Large intestine (tissue), 3 donors: ENCODE measurements around the gene UPB1. TPM values are rescaled to one million over a fixed set of nuclear protein-coding genes. Genes with fewer than 3 reads are reported as not detected.
A peak's percentile ranks its signal among the peaks of the same experiment; 100 is the strongest.

Source experiments
- DNase-seq, 2 donors: peaks; one replicate each; pipeline versions ENCODE4 v3.0.0 to v3.0.0-alpha.2; 2013
- H3K27ac ChIP-seq: one replicate; pipeline ENCODE4 v1.5.1; 2013; ENCODE audit warnings: low read length
- H3K27me3 ChIP-seq: 2 replicates; pipeline ENCODE4 v1.6.1; 2013; ENCODE audit warnings: low read length; ENCODE audit not compliant: control insufficient read depth, insufficient read depth
- H3K36me3 ChIP-seq: 2 replicates; pipeline ENCODE4 v1.6.1; 2013; ENCODE audit warnings: low read length; ENCODE audit not compliant: control insufficient read depth, insufficient read depth
- H3K4me1 ChIP-seq: one replicate; pipeline ENCODE4 v1.6.1; 2013; ENCODE audit warnings: low read length; ENCODE audit not compliant: control insufficient read depth, insufficient read depth
- H3K4me3 ChIP-seq: one replicate; pipeline ENCODE4 v1.5.1; 2013; ENCODE audit warnings: low read length
- H3K9me3 ChIP-seq: one replicate; pipeline ENCODE4 v1.6.1; 2013; ENCODE audit warnings: mild to moderate bottlenecking, low read depth, low read length, moderate library complexity; ENCODE audit not compliant: control insufficient read depth
- WGBS: methylation state at CpG from one replicate; pipeline ENCODE4 v1.1.5; 2013; ENCODE audit warnings: low lambda C conversion rate; ENCODE audit not compliant: insufficient coverage; 5-methylcytosine and 5-hydroxymethylcytosine counted together
- polyA plus RNA-seq: library from polyadenylated mRNA; unstranded; fragments of 120-200 nt; gene quantifications from one replicate; pipeline ENCODE4 v1.2.1, GENCODE V29; 2013

The UPB1 gene
- polyA plus RNA-seq, 1 donor, result 12.2 TPM

DNA sequence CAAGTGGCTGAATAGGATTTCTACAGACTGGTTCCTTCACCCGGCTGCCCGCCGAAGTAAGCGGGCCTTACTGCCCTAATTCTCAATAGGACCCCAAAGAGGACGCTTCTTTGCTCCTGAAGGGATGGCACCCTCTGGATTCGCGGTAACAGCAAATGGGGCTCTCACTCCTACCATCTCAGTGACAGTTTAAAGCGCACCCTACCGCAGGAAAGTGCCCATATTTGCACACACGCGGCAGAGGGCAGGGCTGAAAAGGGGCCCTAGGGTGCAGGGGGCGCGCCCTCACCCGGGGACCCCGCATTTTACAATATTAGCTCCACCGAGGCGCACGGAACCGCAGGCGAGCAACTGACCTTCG, 985 bp upstream of the UPB1 start:
- H3K4me3 ChIP-seq, result peak overlapping the region; percentile 58
- peak in 1 of 2 donors; percentile 73 for DNase-seq
- WGBS, result no CpG with 5 or more reads among the region's 21 CpGs
- peaks cover 9% of the 10 kb centered on the region for H3K9me3 ChIP-seq
- H3K36me3 ChIP-seq, result no peaks in the 10 kb centered on the region
- H3K27ac ChIP-seq, result peak overlapping the region; percentile 75
- peaks cover 24% of the 10 kb centered on the region for H3K4me1 ChIP-seq
- H3K27me3 ChIP-seq, result peaks cover 14% of the 10 kb centered on the region

- peaks cover 14% of the 10 kb centered on the region for H3K27me3 ChIP-seq
- peaks cover 9% of the 10 kb centered on the region for H3K9me3 ChIP-seq
- no peaks in the 10 kb centered on the region for H3K36me3 ChIP-seq
- H3K4me3 ChIP-seq, result no peak overlapping the region
- DNase-seq, result no peak
- no CpG with 5 or more reads among the region's 17 CpGs for WGBS
- peak overlapping the region; percentile 75 for H3K27ac ChIP-seq
- peaks cover 36% of the 10 kb centered on the region for H3K4me1 ChIP-seq
These were observed 188 bp downstream of the UPB1 start for GRCh38 chr22:24495365-24495675.

GRCh38 chr22:24496234-24496633, 1.1 kb downstream of the UPB1 start:
- H3K9me3 ChIP-seq, result peaks cover 9% of the 10 kb centered on the region
- no CpG with 5 or more reads among the region's 5 CpGs for WGBS
- H3K4me3 ChIP-seq, result no peak overlapping the region
- peaks cover 14% of the 10 kb centered on the region for H3K27me3 ChIP-seq
- DNase-seq, result no peak
- H3K36me3 ChIP-seq, result no peaks in the 10 kb centered on the region
- no peak overlapping the region for H3K27ac ChIP-seq
- peaks cover 44% of the 10 kb centered on the region for H3K4me1 ChIP-seq

DNA sequence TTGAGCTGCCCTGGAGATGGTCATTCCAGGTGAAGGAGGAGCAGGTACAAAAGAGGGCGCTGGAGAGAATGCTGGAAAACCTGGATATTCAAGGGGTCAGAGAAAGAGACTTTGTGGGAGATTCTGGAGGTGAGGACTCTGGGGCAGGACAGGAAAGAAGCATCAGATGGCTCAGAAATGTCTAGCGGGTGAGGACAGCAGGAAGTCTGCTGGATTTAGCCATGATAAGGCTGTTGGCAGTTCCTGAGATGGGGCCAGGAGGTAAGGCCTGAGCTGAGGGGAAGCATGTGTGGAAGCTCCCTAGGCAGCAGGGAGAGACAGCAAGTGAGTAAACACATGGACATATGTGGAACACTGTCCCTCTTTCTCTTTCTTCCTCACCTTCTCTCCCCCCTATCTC, 1.5 kb downstream of the UPB1 start:
- H3K4me3 ChIP-seq, result no peak overlapping the region
- peaks cover 14% of the 10 kb centered on the region for H3K27me3 ChIP-seq
- H3K4me1 ChIP-seq, result peaks cover 48% of the 10 kb centered on the region
- no peaks in the 10 kb centered on the region for H3K36me3 ChIP-seq
- no peak overlapping the region for H3K27ac ChIP-seq
- H3K9me3 ChIP-seq, result peaks cover 9% of the 10 kb centered on the region
- WGBS, result 100% methylated on average over 1 of the region's 2 CpGs
- no peak for DNase-seq

DNA sequence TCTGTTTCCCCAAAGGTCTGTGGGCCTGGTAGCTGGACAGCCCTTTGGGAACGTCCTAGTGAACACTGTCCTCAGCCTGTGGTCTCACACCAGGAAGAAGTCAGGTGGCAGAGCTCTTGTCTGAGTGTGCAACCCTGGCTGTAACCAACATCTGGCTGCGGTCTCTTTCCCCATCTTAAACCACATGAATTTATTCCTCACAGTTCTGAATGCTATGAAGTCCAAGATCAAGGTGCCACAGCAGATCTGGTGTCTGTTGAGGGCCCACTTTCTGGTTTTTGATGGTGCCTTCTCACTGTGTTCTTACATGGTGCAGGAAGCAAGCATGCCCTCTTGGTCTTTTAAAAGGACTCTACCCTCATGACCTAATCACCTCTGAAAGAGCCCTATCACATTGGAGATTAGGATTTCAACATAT, 2.7 kb downstream of the UPB1 start:
- Histone ChIP-seq H3K36me3 (no peaks in the 10 kb centered on the region), H3K4me3 (no peak overlapping the region), H3K9me3 (peaks cover 9% of the 10 kb centered on the region), H3K27me3 (peaks cover 14% of the 10 kb centered on the region), H3K4me1 (peaks cover 57% of the 10 kb centered on the region), H3K27ac (no peak overlapping the region)
- WGBS, result no CpG with 5 or more reads among the region's 2 CpGs
- DNase-seq, result peak in 1 of 2 donors; percentile 47

DNA sequence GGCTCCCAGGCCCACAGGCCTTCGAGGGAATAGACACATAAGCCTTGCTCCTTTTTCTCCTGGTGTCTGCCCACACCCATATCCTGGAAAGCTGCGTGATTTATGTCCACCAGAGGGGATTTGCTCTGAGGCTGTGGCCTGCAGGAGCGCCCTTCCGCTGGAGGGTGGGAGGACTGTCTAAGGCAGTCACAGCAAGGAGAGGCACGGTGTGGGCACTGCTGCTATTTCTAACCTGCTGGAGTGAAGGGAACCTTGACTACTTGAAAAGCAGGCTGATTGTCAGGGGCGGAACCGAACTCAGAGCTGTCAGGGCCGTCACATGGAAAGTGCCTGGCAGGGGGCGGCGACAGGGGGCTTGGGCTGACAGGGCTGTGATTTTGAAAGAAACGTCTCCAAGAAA, 3.7 kb downstream of the UPB1 start:
- H3K27me3 ChIP-seq, result peaks cover 14% of the 10 kb centered on the region
- no peak for DNase-seq
- no peak overlapping the region for H3K27ac ChIP-seq
- no peak overlapping the region for H3K4me3 ChIP-seq
- H3K36me3 ChIP-seq, result no peaks in the 10 kb centered on the region
- peaks cover 61% of the 10 kb centered on the region for H3K4me1 ChIP-seq
- H3K9me3 ChIP-seq, result peaks cover 9% of the 10 kb centered on the region
- 83% methylated on average over 1 of the region's 11 CpGs for WGBS

DNA sequence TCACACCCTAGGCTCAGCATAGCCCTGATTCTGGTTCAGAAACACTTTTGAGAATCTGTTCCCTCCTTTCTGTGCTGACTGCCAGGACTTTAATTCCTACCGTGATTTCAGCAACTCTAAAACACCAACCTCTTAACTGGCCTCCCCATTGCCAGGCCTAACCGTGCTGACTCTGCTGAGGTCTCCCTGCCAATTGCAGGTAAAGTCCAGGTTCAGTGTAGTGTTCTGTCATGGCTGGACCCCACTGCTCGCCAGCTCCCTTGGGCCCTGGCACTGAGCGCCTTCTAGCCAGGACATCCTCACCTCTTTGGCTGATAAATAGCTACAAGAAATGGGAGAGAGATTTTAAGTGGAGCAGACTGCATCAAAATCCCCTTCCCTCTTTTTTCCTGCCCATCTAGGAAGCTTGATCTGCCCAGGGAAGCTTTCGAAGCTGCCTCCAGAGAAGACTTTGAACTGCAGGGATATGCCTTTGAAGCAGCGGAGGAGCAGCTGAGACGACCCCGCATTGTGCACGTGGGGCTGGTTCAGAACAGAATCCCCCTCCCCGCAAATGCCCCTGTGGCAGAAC, 4.7 kb downstream of the UPB1 start:
- WGBS, result no CpG with 5 or more reads among the region's 10 CpGs

DNA sequence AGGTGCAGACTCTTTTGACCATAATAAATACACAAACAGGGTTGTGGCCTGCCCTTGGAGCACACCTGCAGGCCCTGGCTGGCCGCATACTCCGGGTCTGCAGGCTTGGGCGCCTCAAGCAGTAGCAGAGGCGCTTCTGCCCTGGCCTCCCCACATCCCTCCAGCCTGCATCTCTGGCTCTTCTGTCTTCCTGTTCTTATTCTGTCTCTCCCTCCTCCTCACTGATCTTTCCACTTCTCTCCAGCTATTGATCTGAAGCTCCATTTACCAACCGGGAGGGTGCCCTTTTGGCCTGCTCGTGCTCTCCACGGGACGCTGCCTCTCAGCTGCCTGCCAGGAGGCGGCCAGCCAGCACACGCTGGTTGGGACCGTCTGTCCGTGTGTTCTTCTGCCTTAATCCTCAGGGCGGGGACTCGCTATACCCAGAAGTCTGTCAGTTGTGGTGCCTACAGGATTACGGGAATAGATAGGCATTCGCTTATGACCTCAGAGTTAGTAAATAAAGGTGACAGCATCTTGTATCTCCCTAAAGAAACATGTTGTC, 5.2 kb downstream of the UPB1 start:
- no peak overlapping the region for H3K27ac ChIP-seq
- no CpG with 5 or more reads among the region's 16 CpGs for WGBS
- H3K4me1 ChIP-seq, result peaks cover 59% of the 10 kb centered on the region

More for the DNA sequence above, 4.7 kb downstream of the UPB1 start:
- Histone ChIP-seq H3K27ac (no peak overlapping the region), H3K27me3 (peaks cover 7% of the 10 kb centered on the region), H3K36me3 (no peaks in the 10 kb centered on the region), H3K4me3 (no peak overlapping the region), H3K4me1 (peaks cover 60% of the 10 kb centered on the region), H3K9me3 (peaks cover 7% of the 10 kb centered on the region)
- DNase-seq, result no peak

GRCh38 chr22:24501301-24502005, 6.3 kb downstream of the UPB1 start:
- DNase-seq, result peak in 1 of 2 donors; percentile 74
- no peaks in the 10 kb centered on the region for H3K9me3 ChIP-seq
- H3K4me3 ChIP-seq, result no peak overlapping the region
- H3K27me3 ChIP-seq, result no peaks in the 10 kb centered on the region
- peak overlapping the region; percentile 16 for H3K27ac ChIP-seq
- WGBS, result no CpG with 5 or more reads among the region's 8 CpGs
- peaks cover 64% of the 10 kb centered on the region for H3K4me1 ChIP-seq
- H3K36me3 ChIP-seq, result no peaks in the 10 kb centered on the region

More for the DNA sequence above, 5.2 kb downstream of the UPB1 start:
- DNase-seq, result peak in 1 of 2 donors; percentile 44
- H3K9me3 ChIP-seq, result peaks cover 2% of the 10 kb centered on the region
- no peaks in the 10 kb centered on the region for H3K36me3 ChIP-seq
- no peak overlapping the region for H3K4me3 ChIP-seq
- peaks cover 2% of the 10 kb centered on the region for H3K27me3 ChIP-seq

DNA sequence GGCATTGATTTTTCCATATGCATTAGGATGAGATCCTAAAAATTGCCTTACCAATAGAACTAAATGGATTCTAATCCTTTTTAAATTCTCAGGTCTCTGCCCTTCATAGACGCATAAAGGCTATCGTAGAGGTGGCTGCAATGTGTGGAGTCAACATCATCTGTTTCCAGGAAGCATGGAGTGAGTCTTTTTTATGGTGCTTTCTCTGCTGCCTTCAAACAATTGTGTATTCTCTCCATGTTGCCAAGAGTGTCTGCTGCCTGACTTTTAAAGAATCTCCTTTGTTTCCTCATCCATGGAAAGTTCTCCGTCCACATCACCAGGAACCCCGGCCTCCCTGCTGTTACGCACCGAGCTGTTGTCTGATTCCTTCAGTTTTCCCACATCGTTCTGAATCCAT, 6.9 kb downstream of the UPB1 start:
- WGBS, result no CpG with 5 or more reads among the region's 7 CpGs
- Histone ChIP-seq H3K4me3 (no peak overlapping the region), H3K4me1 (peaks cover 70% of the 10 kb centered on the region), H3K27ac (no peak overlapping the region), H3K36me3 (no peaks in the 10 kb centered on the region), H3K9me3 (no peaks in the 10 kb centered on the region), H3K27me3 (no peaks in the 10 kb centered on the region)
- DNase-seq, result peak in 1 of 2 donors; percentile 39
